GM19467 (cell line): ENCODE measurements around the gene ZNF318.

ENCODE experiments used
- ATAC-seq: cut with Tn5 transposase; IDR thresholded peaks from one replicate; pipeline ENCODE4 v1.9.1; 2021; ENCODE audit warnings: mild to moderate bottlenecking, moderate library complexity; ENCODE audit not compliant: unreplicated experiment

ZNF318 gene

GRCh38 chr6:43286980-43287716 is 82.3 kb downstream of the ZNF318 start:
- ATAC-seq, result no peak

GRCh38 chr6:43286456-43286979 is 82.9 kb downstream of the ZNF318 start:
- no peak for ATAC-seq
